GM19239 (cell line): ENCODE measurements around the gene ARSD.

Experiments used
- DNase-seq: peaks from one replicate; pipeline ENCODE4 v3.0.0; 2011; ENCODE audit warnings: low spot score; ENCODE audit not compliant: insufficient read length
- FAIRE-seq: peaks from 2 replicates; lab custom pipeline; 2011; peaks lifted over from hg19 to GRCh38; lab: Jason Lieb, UNC

The ARSD gene

GRCh38 chrX:2863646-2864045, 65.5 kb downstream of the ARSD start:
- no peak for FAIRE-seq
- DNase-seq = no peak

DNA sequence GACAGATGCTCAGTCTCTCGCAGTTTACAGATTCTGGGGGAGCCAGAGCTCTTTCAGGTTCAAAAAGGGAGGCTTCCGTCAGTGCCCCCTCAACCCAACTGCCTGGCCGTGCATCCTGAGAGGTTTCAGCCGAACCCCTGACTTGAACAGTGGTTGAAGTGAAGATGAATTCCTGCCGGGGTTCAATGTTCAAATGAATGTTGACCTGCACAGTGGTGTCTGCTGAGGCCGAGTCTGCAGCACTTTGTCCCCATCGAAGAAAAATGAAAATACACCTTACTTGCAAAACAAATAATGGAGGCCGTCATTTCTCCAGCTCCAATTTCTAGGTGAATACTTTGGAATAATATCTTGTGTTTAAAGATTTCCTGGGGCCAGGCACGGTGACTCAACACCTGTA, 66.7 kb downstream of the ARSD start:
- FAIRE-seq = no peak
- DNase-seq = no peak

DNA sequence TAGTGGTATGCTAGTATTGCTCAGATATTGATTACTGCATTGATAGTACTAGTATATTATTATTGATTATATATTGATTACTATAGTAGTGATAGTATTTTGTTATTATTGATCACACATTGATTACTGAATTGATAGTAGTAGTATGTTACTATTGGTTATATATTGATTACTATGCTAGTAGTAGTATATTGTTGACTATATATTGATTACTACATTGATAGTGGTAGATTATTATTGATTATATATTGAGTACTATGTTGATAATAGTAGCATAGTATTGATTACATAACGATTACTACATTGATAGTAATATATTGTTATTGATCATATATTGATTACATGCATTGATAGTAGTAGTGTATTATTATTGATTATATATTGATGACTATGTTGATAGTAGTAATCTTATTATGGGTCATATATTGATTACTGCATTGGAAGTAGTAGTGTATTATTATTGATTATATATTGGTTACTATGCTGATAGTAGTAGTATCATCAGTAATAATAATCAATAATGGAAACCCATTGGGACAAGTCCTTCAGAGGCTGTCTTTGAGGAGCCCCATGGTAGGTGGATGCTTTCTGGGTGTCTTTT, 69.8 kb downstream of the ARSD start:
- DNase-seq (no peak), FAIRE-seq (no peak)

DNA sequence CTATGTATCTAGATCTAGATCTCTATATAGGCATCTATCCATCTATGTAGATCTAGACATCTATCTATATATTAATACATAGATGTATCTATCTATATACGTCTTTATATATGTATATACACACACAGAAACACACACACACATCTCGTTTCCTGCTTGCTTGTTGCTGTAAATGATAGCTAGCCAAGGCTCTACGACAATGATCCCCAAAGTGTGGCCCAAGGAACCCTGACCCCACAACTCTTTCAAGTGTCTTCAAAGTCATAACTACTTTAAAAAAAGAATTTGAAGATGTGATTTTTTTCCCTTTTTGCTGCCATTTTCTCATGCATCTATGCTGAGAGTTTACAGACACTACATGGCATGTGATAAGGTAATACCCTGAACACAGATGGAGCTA, 71.6 kb downstream of the ARSD start:
- FAIRE-seq = no peak
- DNase-seq = no peak

- FAIRE-seq (no peak), DNase-seq (no peak)
Measured at GRCh38 chrX:2855761-2856160, 73.4 kb downstream of the ARSD start.

GRCh38 chrX:2854918-2855317, 74.2 kb downstream of the ARSD start:
- DNase-seq (no peak), FAIRE-seq (no peak)
